ENCODE data around the gene PTPRT. TPM values are rescaled to one million over a fixed set of nuclear protein-coding genes. Genes with fewer than 3 reads are reported as not detected.

The PTPRT gene
- total RNA-seq, 1 experiment from 2014 or later: not detected

- Histone ChIP-seq H3K9me2 (ENCODE audit: insufficient read depth) (no peaks in the 10 kb centered on the region), H3K9ac (ENCODE audit: low read length) (no peak overlapping the region), H3K4me2 (ENCODE audit: low read length) (no peak overlapping the region), H3K4me1 (ENCODE audit: control insufficient read depth in 1 of 2, insufficient read depth in 2 of 2, low read length in 2 of 2) (no peaks in the 10 kb centered on the region), H2AFZ (ENCODE audit: low read depth, low read length, poor library complexity, severe bottlenecking) (no peak overlapping the region), H4K20me1 (ENCODE audit: insufficient read depth) (no peaks in the 10 kb centered on the region), H3K79me2 (ENCODE audit: insufficient read depth, low read length) (no peaks in the 10 kb centered on the region), H3K4me3 (replicated peaks in 1 of 2; ENCODE audit: low read depth in 1 of 2, low read length in 2 of 2) (no peak overlapping the region), H3K27me3 (ENCODE audit: insufficient read depth, low read length) (no peaks in the 10 kb centered on the region), H3K36me3 (ENCODE audit: control insufficient read depth in 1 of 2, insufficient read depth in 2 of 2, low read length in 2 of 2) (no peaks in the 10 kb centered on the region), H3K9me3 (ENCODE audit: control insufficient read depth in 1 of 2, insufficient read depth in 1 of 2, low read depth in 1 of 2, low read length in 2 of 2) (peaks cover 0 to 11% of the 10 kb centered on the region in 2 experiments; a peak in 2 of 4 replicates), H3K27ac (ENCODE audit: low read depth, low read length) (no peak overlapping the region)
- no peak for DNase-seq (ENCODE audit: low read depth, low spot score)
- TF ChIP-seq CTCF (IDR thresholded peaks at IDR 0.05 in 2 of 3, conservative IDR thresholded peaks at IDR 0.05 in 1 of 3; ENCODE audit: borderline replicate concordance in 1 of 3, insufficient read depth in 1 of 3, low read depth in 2 of 3, low read length in 2 of 3) (no peak), EZH2phosphoT487 (IDR thresholded peaks at IDR 0.05; ENCODE audit: borderline replicate concordance) (no peak), ATF3 (IDR thresholded peaks at IDR 0.05) (no peak), MAX (IDR thresholded peaks at IDR 0.05) (no peak), SIN3A (IDR thresholded peaks at IDR 0.05; ENCODE audit: low read depth) (no peak), ZFX (IDR thresholded peaks at IDR 0.05) (no peak), CBX3 (IDR thresholded peaks at IDR 0.05; ENCODE audit: low read depth) (no peak), EGR1 (IDR thresholded peaks at IDR 0.05; ENCODE audit: low read depth) (no peak)
- no TSS peak for BruUV-seq (replicated peaks)
- ChIA-PET RAD21 (ENCODE audit: low non-redundant PET in 1 of 2, low total read pairs in 2 of 2, uncharacterized antibody in 2 of 2, unreplicated experiment in 2 of 2) (no interaction called here), POLR2A (no interaction called here), CTCF (no interaction called here)
- intact Hi-C loops (cut with micrococcal nuclease): no loop called here
- no peak for ATAC-seq
Observed at GRCh38 chr20:42494290-42494689, 695.4 kb downstream of the PTPRT start.

GRCh38 chr20:42493001-42493400 is 696.7 kb downstream of the PTPRT start:
- intact Hi-C loops (cut with micrococcal nuclease): no loop called here
- Histone ChIP-seq H3K4me1 (ENCODE audit: control insufficient read depth in 1 of 2, insufficient read depth in 2 of 2, low read length in 2 of 2) (no peaks in the 10 kb centered on the region), H3K9me2 (ENCODE audit: insufficient read depth) (no peaks in the 10 kb centered on the region), H3K27ac (ENCODE audit: low read depth, low read length) (no peak overlapping the region), H3K9me3 (ENCODE audit: control insufficient read depth in 1 of 2, insufficient read depth in 1 of 2, low read depth in 1 of 2, low read length in 2 of 2) (peaks cover 0 to 8% of the 10 kb centered on the region in 2 experiments; a peak in 2 of 4 replicates), H3K9ac (ENCODE audit: low read length) (no peak overlapping the region), H3K4me3 (replicated peaks in 1 of 2; ENCODE audit: low read depth in 1 of 2, low read length in 2 of 2) (no peak overlapping the region), H3K4me2 (ENCODE audit: low read length) (no peak overlapping the region), H2AFZ (ENCODE audit: low read depth, low read length, poor library complexity, severe bottlenecking) (no peak overlapping the region), H3K36me3 (ENCODE audit: control insufficient read depth in 1 of 2, insufficient read depth in 2 of 2, low read length in 2 of 2) (no peaks in the 10 kb centered on the region), H4K20me1 (ENCODE audit: insufficient read depth) (no peaks in the 10 kb centered on the region), H3K79me2 (ENCODE audit: insufficient read depth, low read length) (no peaks in the 10 kb centered on the region), H3K27me3 (ENCODE audit: insufficient read depth, low read length) (no peaks in the 10 kb centered on the region)
- POLR2A ChIA-PET: no interaction called here
- ATAC-seq (no peak), DNase-seq (ENCODE audit: low read depth, low spot score) (no peak)
- RAD21 ChIA-PET (ENCODE audit: low non-redundant PET in 1 of 2, low total read pairs in 2 of 2, uncharacterized antibody in 2 of 2, unreplicated experiment in 2 of 2): no interaction called here
- no TSS peak for BruUV-seq (replicated peaks)
- CTCF ChIA-PET: no interaction called here
- TF ChIP-seq REST (IDR thresholded peaks at IDR 0.05; ENCODE audit: low read depth) (no peak), ZFX (IDR thresholded peaks at IDR 0.05) (no peak), YY1 (IDR thresholded peaks at IDR 0.05; ENCODE audit: extremely low read depth, insufficient replicate concordance, low read depth, low read length) (no peak), TCF7L2 (IDR thresholded peaks at IDR 0.05; ENCODE audit: borderline replicate concordance, extremely low read depth, insufficient read depth, insufficient read length) (no peak), ZBTB33 (IDR thresholded peaks at IDR 0.05; ENCODE audit: extremely low read depth, insufficient replicate concordance, low read length) (no peak)

Measured in HCT116 (cell line).